ENCODE measurements around the gene CIPC. TPM values are rescaled to one million over a fixed set of nuclear protein-coding genes. Genes with fewer than 3 reads are reported as not detected.

CIPC gene
- total RNA-seq, 1 donor from 2014 or later: 25.6 TPM

DNA sequence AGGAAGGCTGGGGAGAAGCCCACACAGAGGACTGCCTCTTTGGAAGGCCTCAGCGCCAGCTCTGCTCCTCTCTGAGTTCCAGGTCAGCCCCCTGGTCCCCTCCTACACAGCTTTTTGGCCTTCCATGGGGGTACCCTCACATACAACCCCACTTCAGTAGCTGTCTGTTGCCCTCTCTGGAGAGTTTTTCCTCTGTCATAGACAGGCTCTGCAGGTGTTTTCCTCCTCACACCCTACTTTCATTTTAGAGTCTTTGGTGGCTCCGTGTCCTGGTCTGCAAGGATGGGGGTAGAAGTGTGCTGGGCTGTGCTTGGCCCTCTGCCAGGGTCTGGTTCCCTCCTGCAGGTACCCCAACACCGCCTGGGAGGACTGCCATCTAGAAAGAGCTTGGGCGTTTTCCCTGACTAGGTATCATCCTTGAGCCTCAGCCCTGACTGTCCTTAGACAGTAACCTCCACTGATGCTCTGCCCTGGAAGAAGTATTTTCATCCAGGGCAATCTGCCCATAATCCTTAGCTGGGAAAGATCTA is 28.5 kb downstream of the CIPC start:
- Mint-ChIP-seq H3K4me1 (ENCODE audit: low read depth) (peaks cover 4% of the 10 kb centered on the region), H3K27me3 (peaks cover 85% of the 10 kb centered on the region), H3K27ac (no peak overlapping the region), H3K9me3 (ENCODE audit: low read depth) (no peaks in the 10 kb centered on the region), H3K36me3 (ENCODE audit: insufficient read depth) (peaks cover 1% of the 10 kb centered on the region), H3K4me3 (ENCODE audit: low read depth) (no peak overlapping the region)
- TF ChIP-seq, protein P1, sequence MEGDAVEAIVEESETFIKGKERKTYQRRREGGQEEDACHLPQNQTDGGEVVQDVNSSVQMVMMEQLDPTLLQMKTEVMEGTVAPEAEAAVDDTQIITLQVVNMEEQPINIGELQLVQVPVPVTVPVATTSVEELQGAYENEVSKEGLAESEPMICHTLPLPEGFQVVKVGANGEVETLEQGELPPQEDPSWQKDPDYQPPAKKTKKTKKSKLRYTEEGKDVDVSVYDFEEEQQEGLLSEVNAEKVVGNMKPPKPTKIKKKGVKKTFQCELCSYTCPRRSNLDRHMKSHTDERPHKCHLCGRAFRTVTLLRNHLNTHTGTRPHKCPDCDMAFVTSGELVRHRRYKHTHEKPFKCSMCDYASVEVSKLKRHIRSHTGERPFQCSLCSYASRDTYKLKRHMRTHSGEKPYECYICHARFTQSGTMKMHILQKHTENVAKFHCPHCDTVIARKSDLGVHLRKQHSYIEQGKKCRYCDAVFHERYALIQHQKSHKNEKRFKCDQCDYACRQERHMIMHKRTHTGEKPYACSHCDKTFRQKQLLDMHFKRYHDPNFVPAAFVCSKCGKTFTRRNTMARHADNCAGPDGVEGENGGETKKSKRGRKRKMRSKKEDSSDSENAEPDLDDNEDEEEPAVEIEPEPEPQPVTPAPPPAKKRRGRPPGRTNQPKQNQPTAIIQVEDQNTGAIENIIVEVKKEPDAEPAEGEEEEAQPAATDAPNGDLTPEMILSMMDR (IDR thresholded peaks at IDR 0.05; ENCODE audit: unreplicated experiment): no peak
- DNase-seq (ENCODE audit: low spot score, unreplicated experiment): no peak

DNA sequence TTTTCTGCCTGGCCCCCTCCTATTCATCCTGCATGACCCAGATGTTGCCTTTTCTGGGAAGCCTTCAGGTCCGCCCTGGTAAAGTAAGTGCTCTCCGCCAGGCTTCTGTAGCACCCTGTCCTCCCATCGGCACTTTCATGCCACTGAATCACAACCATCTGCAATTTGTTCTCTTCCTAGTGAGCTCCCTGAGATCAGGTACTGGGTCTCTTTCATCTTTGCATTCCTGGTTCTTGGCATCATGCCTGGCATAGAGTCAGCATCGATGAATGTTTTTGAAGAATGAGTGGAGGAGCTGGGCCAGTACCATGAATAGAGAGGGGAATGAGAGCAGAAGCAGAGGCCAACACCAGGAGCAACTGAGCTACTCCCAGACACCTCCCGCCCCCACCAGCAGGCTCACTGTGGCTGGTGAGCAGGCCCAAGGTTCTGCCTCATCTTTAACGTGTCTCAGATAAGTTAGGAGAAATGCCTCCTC is 30.4 kb downstream of the CIPC start:
- H3K36me3 Mint-ChIP-seq (ENCODE audit: insufficient read depth): no peaks in the 10 kb centered on the region
- peaks cover 4% of the 10 kb centered on the region for H3K4me1 Mint-ChIP-seq (ENCODE audit: low read depth)
- peaks cover 93% of the 10 kb centered on the region for H3K27me3 Mint-ChIP-seq
- no peak overlapping the region for H3K27ac Mint-ChIP-seq
- no peak overlapping the region for H3K4me3 Mint-ChIP-seq (ENCODE audit: low read depth)
- DNase-seq (ENCODE audit: low spot score, unreplicated experiment): no peak
- TF ChIP-seq, protein P1 (IDR thresholded peaks at IDR 0.05; ENCODE audit: unreplicated experiment): no peak
- no peaks in the 10 kb centered on the region for H3K9me3 Mint-ChIP-seq (ENCODE audit: low read depth)

DNA sequence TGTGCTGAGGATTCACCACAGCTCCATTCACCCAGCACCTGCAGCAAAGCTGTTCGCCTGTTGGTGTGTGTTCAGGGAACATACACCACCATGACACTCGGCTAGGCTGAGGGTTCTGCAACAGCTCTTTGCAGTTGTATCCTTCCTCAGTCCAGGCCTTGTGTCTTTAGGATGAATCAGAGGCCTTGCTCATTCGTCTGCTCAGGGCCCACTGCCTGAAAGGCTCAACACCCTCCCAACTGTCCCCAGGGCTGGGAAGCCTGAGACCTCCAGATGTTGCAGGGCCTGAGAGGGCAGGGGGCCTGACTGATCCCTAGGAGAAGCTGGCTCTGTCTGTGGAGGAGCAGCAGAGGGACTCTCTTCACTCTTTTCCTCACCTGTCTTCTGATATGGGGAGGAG is 32.3 kb downstream of the CIPC start:
- Mint-ChIP-seq H3K27me3 (peaks cover 95% of the 10 kb centered on the region), H3K4me1 (ENCODE audit: low read depth) (peaks cover 3% of the 10 kb centered on the region), H3K4me3 (ENCODE audit: low read depth) (no peak overlapping the region), H3K27ac (no peak overlapping the region), H3K9me3 (ENCODE audit: low read depth) (no peaks in the 10 kb centered on the region), H3K36me3 (ENCODE audit: insufficient read depth) (no peaks in the 10 kb centered on the region)
- TF ChIP-seq, protein P1 (IDR thresholded peaks at IDR 0.05; ENCODE audit: unreplicated experiment): no peak
- no peak for DNase-seq (ENCODE audit: low spot score, unreplicated experiment)

DNA sequence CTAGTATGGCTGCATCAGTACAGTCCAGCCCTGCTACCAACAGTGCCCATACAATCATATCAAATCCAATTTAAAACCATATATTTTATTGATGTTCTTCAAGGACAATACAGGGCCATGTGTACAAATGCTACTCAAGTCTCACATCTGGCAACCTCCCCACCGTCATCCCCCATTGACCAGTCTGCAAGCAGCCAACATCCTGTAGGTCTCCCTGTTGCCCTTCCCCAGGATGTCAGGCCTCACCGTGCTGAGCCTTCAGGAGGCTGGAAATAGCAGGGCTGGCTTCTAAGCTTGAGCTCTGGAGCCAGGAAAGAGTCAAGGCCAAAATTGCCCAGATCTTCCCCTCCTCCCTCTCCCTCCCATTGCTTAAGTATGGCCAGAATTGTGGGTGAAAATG is 33.1 kb downstream of the CIPC start:
- no peak overlapping the region for H3K27ac Mint-ChIP-seq
- no peak for DNase-seq (ENCODE audit: low spot score, unreplicated experiment)
- H3K36me3 Mint-ChIP-seq (ENCODE audit: insufficient read depth): no peaks in the 10 kb centered on the region
- peaks cover 92% of the 10 kb centered on the region for H3K27me3 Mint-ChIP-seq
- no peak overlapping the region for H3K4me3 Mint-ChIP-seq (ENCODE audit: low read depth)
- peaks cover 2% of the 10 kb centered on the region for H3K4me1 Mint-ChIP-seq (ENCODE audit: low read depth)
- H3K9me3 Mint-ChIP-seq (ENCODE audit: low read depth): no peaks in the 10 kb centered on the region
- TF ChIP-seq, protein P1 (IDR thresholded peaks at IDR 0.05; ENCODE audit: unreplicated experiment): no peak

GRCh38 chr14:77131871-77132486 is 33.9 kb downstream of the CIPC start:
- peaks cover 2% of the 10 kb centered on the region for H3K4me1 Mint-ChIP-seq (ENCODE audit: low read depth)

More at GRCh38 chr14:77131871-77132486, 33.9 kb downstream of the CIPC start:
- TF ChIP-seq, protein P1 (IDR thresholded peaks at IDR 0.05; ENCODE audit: unreplicated experiment): no peak
- no peaks in the 10 kb centered on the region for H3K9me3 Mint-ChIP-seq (ENCODE audit: low read depth)
- H3K4me3 Mint-ChIP-seq (ENCODE audit: low read depth): no peak overlapping the region
- H3K36me3 Mint-ChIP-seq (ENCODE audit: insufficient read depth): no peaks in the 10 kb centered on the region
- no peak overlapping the region for H3K27ac Mint-ChIP-seq
- peaks cover 93% of the 10 kb centered on the region for H3K27me3 Mint-ChIP-seq
- no peak for DNase-seq (ENCODE audit: low spot score, unreplicated experiment)
